ENCODE results near the gene TSC22D3. TPM values are rescaled to one million over a fixed set of nuclear protein-coding genes. Genes with fewer than 3 reads are reported as not detected.

TSC22D3 gene
- polyA plus RNA-seq, 3 donors from 2014 or later: 496 to 775 (median 681) TPM

DNA sequence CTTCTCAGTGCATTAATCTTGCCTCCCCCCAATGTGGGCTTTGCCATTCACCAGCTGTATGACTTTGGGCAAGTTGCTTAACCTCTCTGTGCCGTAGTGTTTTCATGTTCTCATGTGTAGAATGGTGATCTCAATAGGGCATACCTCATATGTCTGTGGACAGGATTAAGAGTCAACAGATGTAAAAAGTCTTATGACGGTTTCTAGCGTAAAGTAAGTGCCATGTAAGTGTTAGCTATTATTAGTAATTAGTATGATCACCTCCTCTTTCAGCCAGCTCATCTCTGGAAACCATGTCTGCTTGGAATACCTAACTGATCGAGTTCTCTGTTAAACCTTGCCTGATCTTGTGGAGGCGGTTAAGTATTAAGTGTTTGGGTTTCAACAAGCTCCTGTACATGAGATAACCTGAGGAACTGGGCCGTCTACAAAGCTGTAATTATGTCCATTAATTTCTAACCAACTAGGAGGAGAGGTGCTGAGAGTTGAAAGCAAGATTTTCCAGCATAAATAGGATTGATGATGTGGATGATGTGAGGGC lies 66.3 kb downstream of the TSC22D3 start:
- no peak overlapping the region for H3K4me3 Mint-ChIP-seq
- peaks cover 0 to 6% (median 2%) of the 10 kb centered on the region in 3 donors for H3K36me3 Mint-ChIP-seq
- H3K4me1 Mint-ChIP-seq: peaks cover 40 to 44% of the 10 kb centered on the region in 2 donors
- no peaks in the 10 kb centered on the region for H3K9me3 Mint-ChIP-seq
- peak overlapping the region in 5 of 6 donors; percentile 10 to 83 (median 76) for H3K27ac Mint-ChIP-seq
- peaks cover 25 to 36% (median 32%) of the 10 kb centered on the region in 3 donors for H3K27me3 Mint-ChIP-seq (ENCODE audit: low read depth in 3 of 3)
- DNase-seq: no peak

DNA sequence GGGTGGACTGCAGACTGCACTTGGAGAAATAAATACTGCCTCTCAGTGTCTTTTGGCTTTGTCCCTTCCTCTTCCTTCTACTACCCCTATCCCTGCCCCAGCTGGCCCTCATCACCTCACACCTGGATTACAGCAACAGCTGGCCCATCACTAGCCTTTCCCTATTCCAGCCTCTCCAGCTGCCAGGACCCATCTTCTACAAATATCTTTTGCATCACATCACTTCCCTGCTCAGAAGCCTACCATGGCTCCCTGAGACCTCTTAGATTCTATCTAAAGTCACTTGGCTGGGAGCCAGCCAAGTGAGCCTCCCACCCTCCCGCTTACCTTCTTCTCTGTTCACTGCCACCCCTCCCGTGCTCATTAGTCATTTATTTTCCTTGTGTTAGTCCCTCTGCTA lies 66.8 kb downstream of the TSC22D3 start:
- Mint-ChIP-seq H3K27ac (peak overlapping the region in 4 of 6 donors; percentile 17 to 81 (median 66)), H3K9me3 (no peaks in the 10 kb centered on the region), H3K36me3 (peaks cover 0 to under 1% (median 0%) of the 10 kb centered on the region in 3 donors), H3K4me3 (no peak overlapping the region), H3K27me3 (ENCODE audit: low read depth in 3 of 3) (peaks cover 22 to 33% (median 26%) of the 10 kb centered on the region in 3 donors), H3K4me1 (peaks cover 35 to 38% of the 10 kb centered on the region in 2 donors)
- DNase-seq: no peak

DNA sequence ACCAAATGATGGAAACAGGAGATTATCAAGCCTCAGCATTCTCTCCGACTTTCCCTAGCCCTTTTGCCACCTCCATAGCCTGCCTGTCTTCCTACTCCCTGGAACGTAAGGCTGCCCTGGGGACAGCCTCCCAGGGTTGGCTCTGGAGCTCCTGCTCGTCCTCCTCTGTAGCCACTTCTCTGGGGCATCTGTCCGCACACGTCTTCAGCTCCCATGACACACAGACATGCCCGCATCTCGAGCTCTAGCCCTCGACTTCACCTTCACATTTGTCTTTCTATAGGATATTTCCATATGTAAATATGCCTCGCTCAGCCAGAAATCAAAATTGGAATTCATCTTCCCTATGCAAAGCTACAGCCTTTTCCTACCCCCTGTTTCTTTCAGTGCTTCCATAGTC lies 67.7 kb downstream of the TSC22D3 start:
- Mint-ChIP-seq H3K27me3 (ENCODE audit: low read depth in 3 of 3) (peaks cover 13 to 25% (median 19%) of the 10 kb centered on the region in 3 donors), H3K4me1 (peaks cover 26 to 29% of the 10 kb centered on the region in 2 donors)

DNA sequence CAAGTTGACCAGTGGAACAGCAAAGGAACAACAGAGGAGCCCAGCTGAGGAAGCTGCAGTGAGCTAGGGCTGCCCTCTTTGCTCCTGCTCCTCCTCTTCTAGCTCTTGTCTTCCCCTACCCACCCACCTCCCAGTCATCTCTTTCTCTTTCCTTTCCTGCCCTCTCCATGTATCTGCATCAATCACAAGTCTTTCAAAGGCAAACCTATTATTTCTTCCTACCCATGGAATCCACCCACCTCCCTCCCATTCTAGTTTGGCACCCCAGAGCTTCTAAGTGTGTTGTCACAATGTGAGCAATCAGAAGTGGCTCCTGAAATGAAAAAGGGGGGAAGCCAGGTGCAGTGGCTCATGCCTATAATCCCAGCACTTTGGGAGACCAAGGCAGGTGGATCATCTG lies 69.3 kb downstream of the TSC22D3 start:
- H3K4me1 Mint-ChIP-seq: peaks cover 11 to 15% of the 10 kb centered on the region in 2 donors
- no peaks in the 10 kb centered on the region for H3K36me3 Mint-ChIP-seq
- no peak for DNase-seq
- no peaks in the 10 kb centered on the region for H3K9me3 Mint-ChIP-seq
- peaks cover 6 to 18% (median 12%) of the 10 kb centered on the region in 3 donors for H3K27me3 Mint-ChIP-seq (ENCODE audit: low read depth in 3 of 3)
- no peak overlapping the region for H3K4me3 Mint-ChIP-seq
- peak overlapping the region in 3 of 6 donors; percentile 2 to 79 (median 46) for H3K27ac Mint-ChIP-seq

More for the DNA sequence above, 67.7 kb downstream of the TSC22D3 start:
- no peaks in the 10 kb centered on the region for H3K36me3 Mint-ChIP-seq
- DNase-seq: no peak
- no peak overlapping the region for H3K4me3 Mint-ChIP-seq
- peak overlapping the region in 2 of 6 donors; percentile 15 to 54 for H3K27ac Mint-ChIP-seq
- H3K9me3 Mint-ChIP-seq: no peaks in the 10 kb centered on the region

- H3K4me1 Mint-ChIP-seq: peaks cover 0 to 2% of the 10 kb centered on the region in 2 donors
- peaks cover 2 to 10% (median 9%) of the 10 kb centered on the region in 3 donors for H3K27me3 Mint-ChIP-seq (ENCODE audit: low read depth in 3 of 3)
- H3K27ac Mint-ChIP-seq: peak overlapping the region in 1 of 6 donors; percentile 31
- no peaks in the 10 kb centered on the region for H3K9me3 Mint-ChIP-seq
- H3K4me3 Mint-ChIP-seq: no peak overlapping the region
- no peak for DNase-seq
- H3K36me3 Mint-ChIP-seq: no peaks in the 10 kb centered on the region
Measured at GRCh38 chrX:107704587-107704986, 71.0 kb downstream of the TSC22D3 start.

DNA sequence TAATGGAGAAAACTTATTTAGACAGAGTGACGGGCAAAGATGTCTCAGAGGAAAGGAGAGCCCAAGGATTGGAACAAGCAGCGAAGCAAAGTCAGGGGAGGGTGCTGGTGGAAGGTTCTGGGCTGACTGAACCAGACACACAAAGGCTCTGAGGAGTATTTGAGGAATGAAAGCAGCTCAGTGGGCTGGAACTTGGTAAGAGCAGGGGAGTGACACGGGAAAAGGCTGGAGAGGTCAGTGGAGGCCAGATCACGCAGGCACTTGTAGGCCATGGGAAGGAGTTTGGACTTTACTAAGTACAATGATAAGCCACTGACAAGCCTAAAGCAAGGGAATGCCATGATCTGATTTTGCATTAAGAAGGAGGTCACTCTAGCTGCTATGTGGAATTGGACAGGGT lies 71.4 kb downstream of the TSC22D3 start:
- no peak for DNase-seq
- Mint-ChIP-seq H3K36me3 (no peaks in the 10 kb centered on the region), H3K27ac (no peak overlapping the region), H3K9me3 (no peaks in the 10 kb centered on the region), H3K4me1 (no peaks in the 10 kb centered on the region), H3K4me3 (no peak overlapping the region), H3K27me3 (ENCODE audit: low read depth in 3 of 3) (peaks cover 2 to 12% (median 9%) of the 10 kb centered on the region in 3 donors)

DNA sequence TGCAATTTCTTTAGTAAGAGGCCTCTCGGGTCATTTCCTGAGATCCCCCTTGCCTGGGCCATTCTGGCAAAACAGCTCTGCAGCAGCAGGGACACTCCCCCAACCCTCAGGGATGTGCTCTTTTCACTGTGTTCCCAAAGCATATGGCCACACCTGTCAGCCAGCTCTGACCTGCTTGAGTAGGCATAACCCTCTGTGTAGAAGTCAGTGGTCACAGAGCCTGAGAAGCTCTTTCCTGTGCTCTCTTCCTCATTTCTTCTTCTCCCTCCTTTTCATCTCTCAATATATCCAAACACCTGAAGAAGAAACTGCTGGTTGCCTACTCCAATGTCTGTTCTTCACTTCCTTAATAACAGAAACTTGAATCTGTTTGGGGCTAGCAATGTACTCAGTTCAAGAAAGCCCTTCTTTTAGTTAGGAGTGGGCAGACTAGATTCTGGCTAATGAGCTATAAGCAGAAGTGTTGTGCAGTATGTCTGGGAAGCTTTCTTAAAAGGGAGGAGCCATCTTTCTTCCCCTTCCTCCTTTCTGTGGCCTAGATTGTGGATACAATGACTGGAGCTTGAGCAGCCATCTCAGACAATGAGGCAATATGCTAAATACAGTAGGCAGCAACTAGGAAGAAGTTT lies 74.0 kb downstream of the TSC22D3 start:
- no peaks in the 10 kb centered on the region for H3K9me3 Mint-ChIP-seq
- no peak overlapping the region for H3K4me3 Mint-ChIP-seq
- no peaks in the 10 kb centered on the region for H3K36me3 Mint-ChIP-seq
- H3K4me1 Mint-ChIP-seq: no peaks in the 10 kb centered on the region
- peaks cover 0 to 15% (median 4%) of the 10 kb centered on the region in 3 donors for H3K27me3 Mint-ChIP-seq (ENCODE audit: low read depth in 3 of 3)
- H3K27ac Mint-ChIP-seq: peak overlapping the region in 1 of 6 donors; percentile 18
- no peak for DNase-seq

- H3K27ac Mint-ChIP-seq: no peak overlapping the region
- H3K36me3 Mint-ChIP-seq: no peaks in the 10 kb centered on the region
- no peaks in the 10 kb centered on the region for H3K4me1 Mint-ChIP-seq
- H3K27me3 Mint-ChIP-seq (ENCODE audit: low read depth in 3 of 3): peaks cover 0 to 18% (median 0%) of the 10 kb centered on the region in 3 donors
- H3K9me3 Mint-ChIP-seq: no peaks in the 10 kb centered on the region
- H3K4me3 Mint-ChIP-seq: no peak overlapping the region
- DNase-seq: no peak
Measured at GRCh38 chrX:107700790-107701189, 74.8 kb downstream of the TSC22D3 start.

DNA sequence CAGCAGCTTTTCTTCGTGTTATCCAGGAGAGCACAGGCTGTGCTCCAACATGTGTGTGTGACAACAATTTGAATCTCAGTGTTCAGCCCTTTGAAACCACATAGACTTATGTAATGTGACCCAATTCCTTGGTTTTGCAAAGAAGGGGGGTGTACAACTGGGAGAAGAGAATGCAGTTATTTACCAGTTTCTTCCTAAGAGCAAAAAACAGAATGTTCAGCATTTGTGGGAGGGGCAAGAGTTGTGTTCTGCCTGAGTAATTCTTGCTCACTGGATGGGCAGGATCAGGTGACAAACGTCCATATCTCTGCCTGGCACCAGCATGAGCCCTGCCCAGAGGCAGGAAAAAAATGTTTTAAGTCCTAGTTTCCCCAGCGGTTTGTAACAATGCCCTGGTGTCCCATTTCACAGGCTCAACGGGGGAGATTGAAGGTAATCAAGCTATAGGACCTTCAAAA lies 75.2 kb downstream of the TSC22D3 start:
- Mint-ChIP-seq H3K9me3 (no peaks in the 10 kb centered on the region), H3K36me3 (no peaks in the 10 kb centered on the region), H3K27ac (no peak overlapping the region), H3K4me3 (no peak overlapping the region), H3K27me3 (ENCODE audit: low read depth in 3 of 3) (peaks cover 0 to 18% (median under 1%) of the 10 kb centered on the region in 3 donors), H3K4me1 (no peaks in the 10 kb centered on the region)
- no peak for DNase-seq

DNA sequence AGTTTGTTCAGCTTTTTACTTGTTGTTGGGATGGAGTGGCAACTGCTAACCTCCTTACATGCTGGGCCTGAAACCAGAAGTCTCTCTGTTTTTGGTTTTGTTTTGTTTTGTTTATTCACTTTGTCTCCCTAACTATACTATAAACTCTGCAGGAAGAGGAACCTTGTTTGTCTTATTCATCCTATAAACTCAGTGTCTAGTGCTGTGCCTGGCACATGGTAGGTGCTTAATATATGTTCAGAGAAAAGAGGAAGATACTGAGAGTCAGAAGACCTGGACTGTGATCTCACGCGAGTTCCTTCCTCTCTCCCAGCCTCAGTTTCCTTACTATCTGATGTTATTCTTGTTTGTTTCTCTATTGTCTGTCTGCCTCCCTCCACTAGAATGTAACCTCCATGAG lies 76.0 kb downstream of the TSC22D3 start:
- Mint-ChIP-seq H3K4me1 (no peaks in the 10 kb centered on the region), H3K27ac (peak overlapping the region in 1 of 6 donors; percentile 46), H3K4me3 (no peak overlapping the region), H3K36me3 (no peaks in the 10 kb centered on the region), H3K9me3 (no peaks in the 10 kb centered on the region), H3K27me3 (ENCODE audit: low read depth in 3 of 3) (peaks cover 0 to 18% (median 2%) of the 10 kb centered on the region in 3 donors)
- no peak for DNase-seq

DNA sequence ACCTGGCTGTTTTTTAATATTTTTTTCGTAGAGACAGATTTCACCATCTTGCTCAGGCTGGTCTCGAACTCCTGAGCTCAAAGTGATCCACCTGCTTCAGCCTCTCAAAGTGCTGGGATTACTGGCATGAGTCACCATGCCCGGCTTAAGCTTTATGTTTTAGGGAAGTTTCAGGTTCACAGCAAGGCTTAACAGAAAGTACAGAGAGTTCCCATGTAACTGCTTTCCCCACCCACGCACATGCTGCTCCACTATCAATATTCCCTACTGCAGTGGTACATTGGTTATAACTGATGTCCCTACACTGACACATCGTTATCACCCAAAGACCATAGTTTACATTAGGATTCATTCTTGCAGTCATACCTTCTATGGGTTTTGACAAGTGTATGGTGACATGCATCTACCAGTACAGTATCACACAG lies 84.6 kb downstream of the TSC22D3 start:
- no peak for DNase-seq
- H3K36me3 Mint-ChIP-seq: no peaks in the 10 kb centered on the region
- peaks cover 0 to 11% (median 2%) of the 10 kb centered on the region in 3 donors for H3K27me3 Mint-ChIP-seq (ENCODE audit: low read depth in 3 of 3)
- peaks cover 0 to 11% of the 10 kb centered on the region in 2 donors for H3K4me1 Mint-ChIP-seq
- H3K4me3 Mint-ChIP-seq: no peak overlapping the region
- peak overlapping the region in 1 of 6 donors; percentile 1 for H3K27ac Mint-ChIP-seq
- H3K9me3 Mint-ChIP-seq: no peaks in the 10 kb centered on the region

GRCh38 chrX:107687445-107687844 lies 88.1 kb downstream of the TSC22D3 start:
- no peak overlapping the region for H3K4me3 Mint-ChIP-seq
- peaks cover 23 to 32% of the 10 kb centered on the region in 2 donors for H3K4me1 Mint-ChIP-seq
- H3K9me3 Mint-ChIP-seq: peaks cover 0 to 2% (median 0%) of the 10 kb centered on the region in 6 donors
- H3K27me3 Mint-ChIP-seq (ENCODE audit: low read depth in 3 of 3): peaks cover 2 to 6% (median 3%) of the 10 kb centered on the region in 3 donors
- H3K36me3 Mint-ChIP-seq: no peaks in the 10 kb centered on the region
- H3K27ac Mint-ChIP-seq: peak overlapping the region in 1 of 6 donors; percentile 2
- no peak for DNase-seq

- H3K4me1 Mint-ChIP-seq: peaks cover 28 to 36% of the 10 kb centered on the region in 2 donors
- no peaks in the 10 kb centered on the region for H3K36me3 Mint-ChIP-seq
- H3K27me3 Mint-ChIP-seq (ENCODE audit: low read depth in 3 of 3): peaks cover 2 to 9% (median 3%) of the 10 kb centered on the region in 3 donors
- H3K9me3 Mint-ChIP-seq: peaks cover 0 to 2% (median 0%) of the 10 kb centered on the region in 6 donors
- no peak for DNase-seq
- H3K27ac Mint-ChIP-seq: peak overlapping the region in 1 of 6 donors; percentile 30
- H3K4me3 Mint-ChIP-seq: no peak overlapping the region
Measured at GRCh38 chrX:107686792-107687191, 88.8 kb downstream of the TSC22D3 start.

DNA sequence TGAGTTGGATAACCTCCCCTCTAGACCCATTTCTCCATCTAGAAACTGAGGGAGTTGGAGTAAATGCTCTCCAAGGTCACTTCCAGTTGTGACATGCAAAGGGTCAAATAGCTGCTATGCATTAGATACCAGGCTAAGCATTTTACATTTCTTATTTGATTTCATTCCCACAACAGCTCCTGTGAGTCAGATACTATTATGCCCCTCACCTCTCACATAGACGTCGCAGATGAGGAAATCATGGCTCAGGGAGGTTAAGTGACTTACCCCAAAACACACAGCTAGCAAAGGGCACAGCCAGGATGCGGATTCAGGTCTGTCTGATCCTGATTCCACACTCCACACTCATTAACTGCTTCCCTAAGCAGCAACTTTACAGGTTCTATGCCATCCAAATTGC lies 89.6 kb downstream of the TSC22D3 start:
- H3K36me3 Mint-ChIP-seq: no peaks in the 10 kb centered on the region
- H3K4me1 Mint-ChIP-seq: peaks cover 29 to 36% of the 10 kb centered on the region in 2 donors
- no peak for DNase-seq
- peaks cover 2 to 9% (median 3%) of the 10 kb centered on the region in 3 donors for H3K27me3 Mint-ChIP-seq (ENCODE audit: low read depth in 3 of 3)
- peaks cover 0 to 2% (median 0%) of the 10 kb centered on the region in 6 donors for H3K9me3 Mint-ChIP-seq
- H3K27ac Mint-ChIP-seq: peak overlapping the region in 1 of 6 donors; percentile 30
- H3K4me3 Mint-ChIP-seq: no peak overlapping the region

All from immature natural killer cell (primary cell).